GM19193 (cell line): Measurements from ENCODE around the gene NECTIN1.

ENCODE experiments used
- POLR2A ChIP-seq: IDR thresholded peaks from 4 replicates; pipeline ENCODE4 v1.6.1; 2011; ENCODE audit not compliant: insufficient read depth, insufficient read length; ENCODE audit errors: extremely low read depth

Gene NECTIN1

DNA sequence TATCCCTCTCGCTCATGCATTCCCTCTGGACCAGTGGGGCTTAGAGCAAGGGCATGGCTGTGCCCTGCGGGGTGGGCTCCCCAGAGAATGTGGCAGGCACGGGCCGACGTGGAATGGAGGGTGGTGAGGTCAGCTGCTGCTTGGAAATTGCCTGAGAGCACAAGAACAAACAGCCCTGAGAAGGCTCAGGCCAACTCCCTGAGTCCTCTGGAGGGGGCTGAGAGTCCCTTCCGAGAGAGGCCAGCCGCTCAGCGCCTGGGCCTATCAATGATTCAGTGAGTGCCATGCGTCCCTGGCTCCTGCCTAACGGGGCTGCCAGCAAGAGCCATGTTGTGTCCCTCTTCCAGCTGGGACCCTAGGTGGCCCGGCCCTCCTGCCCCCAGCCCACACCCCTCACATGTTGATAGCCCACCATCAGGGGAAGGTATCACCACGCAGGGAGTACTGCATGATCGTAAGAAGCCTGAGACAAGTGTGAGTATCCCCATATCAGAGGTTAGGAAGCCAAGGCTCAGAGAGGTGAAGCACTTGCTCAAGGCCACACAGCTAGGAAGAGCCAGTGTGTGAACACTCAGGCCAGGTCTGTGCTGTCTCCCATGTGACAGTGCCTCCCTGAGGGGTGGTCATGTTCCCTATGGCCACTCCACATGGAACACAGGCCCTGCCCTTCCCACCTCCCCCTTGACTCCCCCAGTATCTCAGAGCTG, 55.8 kb downstream of the NECTIN1 start:
- TF ChIP-seq POLR2A = no peak

DNA sequence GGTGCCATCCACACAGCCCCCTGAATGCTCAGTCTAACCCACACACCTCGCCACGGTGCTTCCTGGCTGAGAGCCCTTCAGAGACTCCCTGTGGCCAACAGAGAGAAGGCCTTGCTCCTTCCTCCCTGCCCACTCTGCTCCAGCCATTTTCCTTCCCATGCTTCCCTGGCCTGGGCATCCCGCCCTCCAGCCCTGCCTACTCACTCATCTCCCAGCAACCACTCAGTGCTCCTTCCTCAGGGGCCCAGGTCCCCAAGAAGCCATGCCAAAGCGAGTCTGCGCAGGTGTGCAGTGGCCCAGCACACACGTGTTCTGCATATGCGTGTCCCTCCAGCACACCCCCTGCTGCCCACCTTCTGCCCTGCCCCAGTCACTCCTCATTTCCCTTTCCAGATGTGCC, 56.4 kb downstream of the NECTIN1 start:
- TF ChIP-seq POLR2A = no peak

DNA sequence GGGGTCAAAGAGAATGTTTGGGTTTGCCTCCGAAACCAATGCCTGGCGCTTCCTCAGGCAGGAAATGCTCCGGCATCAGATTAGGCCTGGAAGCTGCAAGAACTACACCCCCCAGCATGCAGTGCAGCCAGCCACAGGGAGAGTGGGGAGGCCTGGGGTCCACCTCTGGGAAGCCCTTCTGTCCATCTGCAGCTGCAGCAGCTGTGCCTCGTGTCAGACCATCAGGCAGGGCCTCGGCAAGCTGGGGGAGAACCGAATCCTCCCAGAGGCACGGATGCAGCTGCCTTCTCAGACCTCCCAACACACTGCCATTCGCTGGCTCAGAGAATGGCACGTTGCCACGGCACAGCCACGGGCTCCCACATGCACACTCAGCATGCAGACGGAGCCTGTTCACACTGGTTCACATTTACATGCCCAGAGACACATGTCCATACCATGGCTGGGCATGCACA, 57.4 kb downstream of the NECTIN1 start:
- TF ChIP-seq POLR2A = no peak

DNA sequence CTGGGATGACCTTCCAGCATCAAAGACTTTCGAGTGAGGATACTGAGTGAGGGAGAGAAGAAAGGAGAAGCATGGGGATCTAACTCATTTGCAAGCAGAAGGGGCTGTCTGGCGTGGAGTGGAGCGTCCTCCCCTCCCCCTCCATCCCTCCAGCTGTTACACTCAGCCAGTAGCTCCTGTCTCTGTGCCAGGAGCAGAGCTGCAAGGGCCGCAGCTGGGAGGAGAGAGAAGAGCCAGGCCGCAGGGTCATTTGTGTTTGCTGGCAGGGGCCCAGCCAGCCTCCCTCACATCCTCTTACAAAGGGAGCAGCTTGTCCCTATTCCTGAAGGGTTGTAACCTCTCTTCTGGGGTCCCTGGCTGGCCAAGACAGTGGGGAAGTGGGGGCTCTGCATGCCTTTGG, 57.9 kb downstream of the NECTIN1 start:
- TF ChIP-seq POLR2A = no peak

DNA sequence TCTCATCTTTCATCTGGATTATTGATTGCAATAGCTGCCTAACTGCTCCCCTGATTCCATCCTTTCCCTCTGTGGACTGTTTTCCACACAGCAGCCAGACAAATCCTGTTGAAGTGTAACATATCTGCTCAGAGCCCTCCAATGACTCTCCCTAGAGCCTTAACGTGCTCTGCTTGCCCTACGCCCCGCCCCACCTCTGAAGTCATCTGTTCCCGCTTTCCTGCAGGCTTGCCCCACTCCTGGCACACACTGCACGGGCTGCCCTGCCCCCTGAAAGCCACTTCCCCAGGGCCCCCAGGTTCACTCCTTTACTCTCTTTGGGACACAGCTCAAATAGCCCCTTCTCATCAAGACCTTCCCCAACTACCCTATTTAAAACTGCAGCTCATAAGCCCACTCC, 59.5 kb downstream of the NECTIN1 start:
- no peak for TF ChIP-seq POLR2A

DNA sequence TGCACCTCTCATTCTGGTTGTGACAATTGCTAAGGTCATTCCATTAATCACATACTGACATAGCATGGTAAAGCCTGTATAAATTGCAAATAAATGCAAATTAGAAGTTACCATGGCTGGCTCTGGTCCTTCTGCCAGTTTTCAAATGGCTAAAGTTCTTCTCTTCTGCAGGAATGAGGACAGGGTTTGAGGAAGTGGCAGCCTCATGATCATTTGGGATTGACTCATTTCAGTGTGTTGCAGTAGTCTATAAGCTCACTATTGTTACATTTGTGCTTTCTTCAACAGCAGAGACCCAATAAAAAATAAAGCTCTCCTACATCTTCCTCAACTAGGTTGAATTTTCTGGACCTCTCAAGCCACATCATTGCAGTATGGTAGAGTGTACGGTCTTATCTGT, 60.3 kb downstream of the NECTIN1 start:
- TF ChIP-seq POLR2A = no peak

DNA sequence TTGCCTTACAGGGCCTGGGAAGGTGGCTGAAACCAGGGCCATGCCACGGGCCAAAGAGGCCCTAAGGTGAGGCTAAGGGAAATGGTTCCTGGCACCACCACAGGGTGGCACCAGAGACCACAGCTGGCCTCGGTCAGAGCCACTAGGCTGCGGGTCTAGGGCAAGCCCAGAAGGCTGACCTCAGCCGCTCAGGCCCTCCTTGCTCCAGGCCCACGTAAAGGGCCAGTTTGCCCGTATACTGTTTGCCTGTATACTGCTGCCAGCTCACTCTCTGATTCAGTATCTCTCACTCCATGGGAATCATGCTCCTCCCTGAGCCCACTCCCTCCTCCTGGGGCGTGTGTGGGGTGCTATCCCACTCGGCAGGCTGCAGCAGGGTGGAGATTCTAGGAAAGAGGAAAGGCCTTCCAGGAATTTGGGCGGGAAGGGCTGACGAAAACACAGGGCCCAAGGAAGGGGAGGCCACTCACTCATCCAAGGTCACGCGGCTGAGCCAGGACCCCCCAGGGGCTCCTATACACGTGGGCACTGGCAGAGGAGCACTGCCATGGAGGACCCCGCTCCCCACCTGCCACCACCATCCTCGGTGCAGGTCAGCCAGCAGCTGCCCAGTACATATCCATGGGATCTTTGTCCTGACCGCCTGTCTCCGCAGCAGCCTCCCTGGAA, 62.4 kb downstream of the NECTIN1 start:
- TF ChIP-seq POLR2A = no peak

DNA sequence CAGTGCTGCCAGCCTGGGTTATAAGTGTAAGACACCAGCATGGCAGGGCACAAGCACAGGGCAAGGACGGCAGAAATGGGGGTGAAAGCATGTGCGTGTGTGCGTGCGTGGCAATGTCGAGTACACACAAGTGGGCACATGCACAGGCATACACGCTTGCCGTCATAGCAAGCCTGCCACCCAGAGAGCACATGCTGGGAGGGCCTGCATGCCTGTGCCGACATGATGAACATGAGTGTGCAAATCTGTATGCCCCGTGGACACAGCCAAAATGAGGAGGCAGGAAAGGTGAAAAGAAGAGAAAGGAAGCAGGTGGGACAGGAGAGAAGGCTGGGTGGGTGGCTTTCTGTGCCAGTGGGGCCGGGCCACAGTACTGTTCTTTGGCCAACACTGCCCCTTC, 62.9 kb downstream of the NECTIN1 start:
- TF ChIP-seq POLR2A = no peak

DNA sequence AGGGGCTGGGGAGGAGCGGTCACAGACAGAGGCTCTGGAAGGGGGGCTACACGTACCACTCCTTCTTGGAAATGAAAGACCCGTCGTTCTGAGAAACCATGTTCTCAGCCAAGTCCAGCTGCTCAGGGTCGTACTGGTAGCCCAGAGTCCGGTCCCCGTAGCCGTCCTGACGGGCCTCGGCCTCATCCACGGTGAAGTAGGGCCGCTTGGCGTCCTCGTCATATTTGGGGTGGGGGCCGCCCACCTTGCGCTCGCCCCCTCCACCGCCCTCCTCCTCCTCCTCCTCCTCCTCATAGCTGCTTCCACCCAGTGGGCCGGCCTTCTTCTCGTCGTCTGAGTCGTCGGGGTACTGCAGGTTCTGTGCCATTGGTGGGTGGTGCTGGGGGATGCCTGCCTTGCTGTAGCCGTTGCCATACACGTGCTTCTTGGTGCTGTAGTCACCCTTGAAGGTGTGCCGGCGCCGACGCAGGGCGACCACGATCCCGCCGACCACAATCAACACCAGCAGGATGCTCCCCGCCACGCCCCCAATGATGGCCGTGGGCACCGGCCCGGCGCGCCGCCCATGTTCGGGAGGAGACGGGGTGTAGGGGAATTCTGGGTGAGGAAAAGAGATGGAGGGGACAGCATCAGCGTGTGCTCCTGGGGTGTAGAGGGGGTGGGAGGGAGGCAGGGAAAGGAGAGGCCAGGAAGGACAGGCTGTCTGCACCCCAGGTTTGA, 64.1 kb downstream of the NECTIN1 start:
- no peak for TF ChIP-seq POLR2A

DNA sequence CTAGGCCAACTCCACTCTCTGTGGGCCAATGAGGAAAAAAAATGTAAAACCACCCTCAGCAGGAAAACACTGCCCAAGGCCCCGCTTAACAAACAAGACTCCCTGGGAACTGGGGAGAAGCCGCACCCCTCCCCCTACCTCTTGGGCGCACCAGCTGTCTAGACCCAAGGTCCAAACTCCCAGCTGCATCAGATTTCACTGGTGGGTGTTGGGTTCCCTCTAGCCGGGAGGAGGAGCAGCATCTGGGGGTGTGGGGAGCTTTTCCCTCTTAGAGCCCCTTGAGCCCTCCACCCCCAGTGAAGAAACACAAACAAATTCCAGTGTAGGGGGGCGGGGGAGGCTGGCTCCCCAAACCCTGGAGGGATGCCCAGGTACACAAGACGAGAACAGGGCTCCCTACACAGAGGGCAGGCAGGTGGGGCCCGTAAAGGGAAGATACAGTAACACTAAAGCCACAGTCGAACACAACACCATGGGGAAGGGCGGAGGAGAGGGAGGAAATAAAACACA, 64.9 kb downstream of the NECTIN1 start:
- no peak for TF ChIP-seq POLR2A

DNA sequence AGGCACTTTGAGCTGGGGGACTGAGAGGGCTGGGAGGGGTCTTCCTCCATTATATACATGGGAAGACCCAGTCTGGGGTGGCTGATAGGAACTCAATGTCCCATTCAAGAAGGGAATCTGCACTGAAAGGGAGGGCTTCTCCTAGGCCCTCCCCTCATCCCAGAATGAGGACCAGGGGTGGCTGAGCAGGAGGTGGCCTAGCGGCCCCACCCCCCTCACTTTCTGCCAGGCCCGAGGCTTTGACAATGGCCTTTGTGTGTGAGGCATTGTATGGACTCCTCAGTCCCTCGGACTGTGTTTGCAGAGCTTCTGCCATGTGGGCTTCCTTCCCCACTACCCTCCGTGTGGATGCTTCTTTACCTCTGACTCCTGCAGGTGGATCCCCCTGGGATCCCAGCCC, 65.7 kb downstream of the NECTIN1 start:
- TF ChIP-seq POLR2A = no peak

DNA sequence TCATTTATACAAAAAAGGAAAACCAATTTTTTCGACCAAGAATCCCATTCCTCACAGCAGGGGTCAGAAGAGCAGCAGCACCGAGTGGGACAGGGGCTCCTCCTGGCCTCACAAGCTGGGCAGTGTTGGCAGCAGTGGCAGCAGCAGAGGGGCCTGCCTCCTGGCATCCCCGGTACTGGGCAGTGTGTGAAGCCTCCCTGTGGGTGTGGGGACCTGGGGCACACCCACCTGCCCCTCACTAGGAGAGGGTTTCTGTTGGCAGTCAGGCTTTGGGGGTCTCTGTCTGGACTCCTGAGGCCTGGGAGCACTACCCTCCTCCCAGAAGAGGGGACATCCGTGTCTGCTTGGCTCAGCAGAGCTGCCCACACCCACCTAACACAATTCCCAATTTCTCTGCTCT, 67.8 kb downstream of the NECTIN1 start:
- no peak for TF ChIP-seq POLR2A

DNA sequence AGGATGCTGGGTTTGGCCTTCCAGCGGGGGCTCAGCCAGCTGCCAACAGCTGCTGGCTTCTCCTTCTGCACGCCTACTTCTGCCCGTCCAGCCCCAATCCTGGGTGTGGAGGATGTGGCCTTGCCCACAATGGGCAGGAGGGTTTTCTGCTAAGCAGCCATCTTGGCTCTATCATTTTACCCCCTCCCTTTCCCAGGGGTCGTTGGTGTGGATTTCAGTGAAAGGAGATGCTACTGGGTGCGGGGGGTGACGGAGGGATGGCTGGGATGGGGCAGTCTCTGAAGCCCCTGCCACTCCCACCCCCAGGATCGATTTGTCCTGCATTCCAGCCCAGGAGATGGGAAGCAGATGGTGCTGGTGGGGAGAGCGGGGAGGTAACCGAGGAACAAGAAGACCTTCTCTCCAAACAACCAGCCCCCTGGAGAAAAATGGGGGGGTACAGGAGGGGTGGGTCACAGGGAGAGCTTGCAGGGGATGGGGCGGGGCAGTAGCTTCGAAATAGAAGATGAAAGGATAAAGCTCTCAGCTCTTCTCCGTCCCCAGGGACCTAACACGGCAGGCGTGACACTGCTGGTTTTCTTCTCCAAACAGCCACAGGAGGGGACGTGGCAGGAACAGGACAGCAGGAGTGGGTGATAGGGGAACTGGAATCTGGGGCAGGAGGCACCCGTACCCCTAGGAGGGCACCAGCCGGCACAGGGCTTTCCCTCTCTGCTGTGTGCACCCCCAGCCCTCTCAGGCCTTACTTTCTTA, 68.9 kb downstream of the NECTIN1 start:
- no peak for TF ChIP-seq POLR2A

DNA sequence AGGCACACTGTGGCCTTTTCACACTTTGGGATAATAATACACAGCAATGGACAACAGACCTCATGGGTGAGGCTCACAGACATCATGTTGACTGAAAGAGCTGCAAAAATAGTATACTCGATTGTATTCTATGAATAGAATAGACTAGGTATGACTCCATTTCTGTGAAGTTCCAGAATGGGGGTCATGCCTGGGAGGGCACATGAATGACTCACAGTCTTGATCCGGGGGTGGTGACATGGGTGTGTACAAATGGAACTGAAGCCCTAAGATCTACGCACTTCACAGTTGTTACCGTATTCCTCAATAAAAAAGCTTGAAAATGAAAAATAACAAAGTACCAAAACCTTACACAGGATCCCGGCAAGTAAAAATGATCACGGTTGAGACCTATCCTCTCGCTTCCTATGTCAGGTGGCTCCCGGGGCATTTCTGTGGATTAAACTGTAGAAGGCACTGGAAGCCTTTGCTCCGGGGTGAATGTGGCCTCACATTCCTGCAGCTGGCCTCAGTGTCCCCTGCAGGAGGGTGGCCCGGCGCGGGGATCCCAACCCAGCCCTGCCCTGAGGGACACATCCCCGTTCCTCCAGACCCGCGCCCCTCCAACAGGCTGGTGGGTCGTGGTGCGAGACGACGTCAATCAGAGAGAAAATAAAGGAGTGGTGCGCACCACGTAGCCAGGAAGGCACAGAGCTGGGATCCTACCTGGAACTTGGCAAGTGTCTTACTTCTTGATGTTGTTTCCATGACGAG, 75.9 kb downstream of the NECTIN1 start:
- no peak for TF ChIP-seq POLR2A

DNA sequence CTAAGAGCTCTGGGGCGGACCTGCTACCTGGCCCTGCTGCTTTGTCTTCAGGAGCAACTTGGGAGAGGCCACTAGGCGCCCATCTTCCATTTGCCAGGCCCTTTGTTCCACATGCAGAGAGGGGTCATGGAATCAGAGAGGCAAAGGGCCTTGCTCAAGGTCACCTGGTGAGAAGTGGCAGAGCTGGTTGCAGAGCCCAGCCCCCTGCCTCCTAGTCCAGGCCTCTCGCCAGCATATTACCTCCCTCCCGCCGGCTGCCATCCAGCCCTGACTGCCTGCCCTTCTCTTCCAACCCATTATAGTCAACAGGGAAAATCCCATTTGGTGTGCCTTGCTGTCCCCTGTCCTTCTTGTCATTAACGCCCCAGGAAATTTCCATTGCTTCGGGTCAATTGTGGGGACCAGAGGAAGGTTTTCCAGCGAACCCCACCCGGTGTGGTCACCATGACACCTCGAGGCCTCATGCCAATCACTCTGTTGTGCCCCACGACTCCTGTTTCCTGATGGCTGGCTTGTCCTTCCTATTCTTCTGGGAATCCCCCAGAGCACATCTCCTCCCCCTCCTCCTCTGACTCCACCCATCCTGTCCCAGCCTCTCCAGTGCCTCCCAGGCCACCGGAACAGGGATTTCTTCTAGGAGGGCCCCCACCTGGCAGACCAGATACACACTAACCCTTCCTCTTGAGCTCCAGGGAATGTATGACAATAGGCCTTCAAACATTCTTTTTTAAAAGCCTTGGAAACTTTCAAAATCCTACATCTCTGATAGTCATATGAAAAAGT, 77.0 kb downstream of the NECTIN1 start:
- TF ChIP-seq POLR2A = no peak
